Measurements from ENCODE around the gene CUX1.

CUX1 gene

DNA sequence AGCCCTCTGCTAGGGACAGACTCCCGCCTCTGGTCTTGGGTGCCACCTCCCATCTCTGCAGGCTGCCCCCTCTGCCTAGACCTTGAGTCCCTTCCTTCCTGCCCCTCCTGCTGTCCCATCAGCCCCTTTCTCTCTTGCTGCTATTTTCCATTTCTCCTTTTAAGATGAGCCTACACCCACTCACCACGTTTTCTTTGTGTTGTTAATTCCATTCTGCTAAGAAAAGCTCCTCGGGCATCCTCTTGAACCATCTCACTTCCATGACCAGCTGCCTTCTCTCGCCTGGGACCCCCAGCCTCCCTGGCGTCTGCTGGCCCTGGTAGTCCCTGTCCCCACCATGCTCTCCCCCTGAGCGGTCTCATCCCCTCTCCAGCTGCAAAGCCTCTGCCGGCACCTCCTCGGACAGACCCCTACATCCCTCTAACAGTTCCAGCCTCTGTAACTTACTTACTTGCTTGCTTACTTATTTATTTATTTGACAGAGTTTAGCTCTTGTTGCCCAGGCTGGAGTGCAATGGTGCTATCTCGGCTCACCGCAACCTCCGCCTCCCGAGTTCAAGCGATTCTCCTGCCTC is 373.4 kb downstream of the CUX1 start:
- H3K27me3 ChIP-seq (ENCODE audit: insufficient read depth, poor library complexity, severe bottlenecking) = no peaks in the 10 kb centered on the region
- no peak overlapping the region for H3K4me3 ChIP-seq (replicated peaks; ENCODE audit: insufficient read depth, low read length)
- no peak for TF ChIP-seq REST (IDR thresholded peaks at IDR 0.05; ENCODE audit: insufficient replicate concordance, low read depth)
- no peak for TF ChIP-seq SPI1 (IDR thresholded peaks at IDR 0.05; ENCODE audit: borderline replicate concordance, low read depth)
- TF ChIP-seq GABPA (IDR thresholded peaks at IDR 0.05; ENCODE audit: low read depth) = no peak
- no peak for TF ChIP-seq POLR2AphosphoS5 (IDR thresholded peaks at IDR 0.05; ENCODE audit: low read depth)
- TF ChIP-seq, protein P1, sequence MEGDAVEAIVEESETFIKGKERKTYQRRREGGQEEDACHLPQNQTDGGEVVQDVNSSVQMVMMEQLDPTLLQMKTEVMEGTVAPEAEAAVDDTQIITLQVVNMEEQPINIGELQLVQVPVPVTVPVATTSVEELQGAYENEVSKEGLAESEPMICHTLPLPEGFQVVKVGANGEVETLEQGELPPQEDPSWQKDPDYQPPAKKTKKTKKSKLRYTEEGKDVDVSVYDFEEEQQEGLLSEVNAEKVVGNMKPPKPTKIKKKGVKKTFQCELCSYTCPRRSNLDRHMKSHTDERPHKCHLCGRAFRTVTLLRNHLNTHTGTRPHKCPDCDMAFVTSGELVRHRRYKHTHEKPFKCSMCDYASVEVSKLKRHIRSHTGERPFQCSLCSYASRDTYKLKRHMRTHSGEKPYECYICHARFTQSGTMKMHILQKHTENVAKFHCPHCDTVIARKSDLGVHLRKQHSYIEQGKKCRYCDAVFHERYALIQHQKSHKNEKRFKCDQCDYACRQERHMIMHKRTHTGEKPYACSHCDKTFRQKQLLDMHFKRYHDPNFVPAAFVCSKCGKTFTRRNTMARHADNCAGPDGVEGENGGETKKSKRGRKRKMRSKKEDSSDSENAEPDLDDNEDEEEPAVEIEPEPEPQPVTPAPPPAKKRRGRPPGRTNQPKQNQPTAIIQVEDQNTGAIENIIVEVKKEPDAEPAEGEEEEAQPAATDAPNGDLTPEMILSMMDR (IDR thresholded peaks at IDR 0.05; ENCODE audit: insufficient read depth, low read length) = no peak
- H3K27ac ChIP-seq (replicated peaks) = no peak overlapping the region
- DNase-seq (ENCODE audit: low read depth in 1 of 2, low spot score in 1 of 2) = no peak

DNA sequence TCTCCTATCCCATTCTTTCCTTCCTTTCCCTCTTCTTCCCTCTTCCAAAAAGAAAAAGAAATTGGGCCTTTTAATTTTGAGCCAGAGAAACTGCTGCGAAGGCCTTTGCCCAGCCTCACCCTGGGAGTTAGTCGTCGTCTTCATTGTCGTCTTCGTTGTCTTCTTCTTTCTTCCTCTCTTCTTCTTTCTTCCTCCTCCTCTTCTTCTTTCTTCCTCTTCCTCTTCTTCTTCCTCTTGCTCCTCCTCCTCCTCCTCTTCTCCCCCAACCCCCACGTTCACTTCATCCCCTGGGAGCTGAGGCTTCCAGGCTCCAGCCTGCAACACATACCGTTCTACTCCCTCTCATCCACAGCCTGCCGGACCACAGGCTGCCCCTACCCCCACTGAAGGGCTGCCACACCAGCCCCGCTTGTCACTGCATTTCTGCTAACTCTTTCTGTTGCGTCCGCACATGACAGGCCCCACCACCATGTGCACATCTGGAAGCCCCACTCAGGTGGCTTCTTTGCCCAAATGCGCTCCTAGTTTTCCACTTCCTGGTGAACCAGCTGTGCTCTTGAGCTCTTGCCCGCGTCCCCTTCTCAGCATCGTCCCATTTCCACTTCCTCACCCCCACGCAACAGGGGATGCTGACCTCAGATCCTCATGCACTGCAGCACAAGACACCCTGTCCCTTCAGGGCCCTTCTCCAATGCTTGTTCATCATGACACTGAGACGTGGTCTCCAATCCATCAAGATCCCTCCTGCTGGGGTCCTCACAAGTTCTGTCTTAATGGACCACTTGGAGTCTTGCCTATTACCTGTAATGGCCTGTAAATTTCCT is 374.3 kb downstream of the CUX1 start:
- no peaks in the 10 kb centered on the region for H3K27me3 ChIP-seq (ENCODE audit: insufficient read depth, poor library complexity, severe bottlenecking)
- TF ChIP-seq GABPA (IDR thresholded peaks at IDR 0.05; ENCODE audit: low read depth) (no peak), REST (IDR thresholded peaks at IDR 0.05; ENCODE audit: insufficient replicate concordance, low read depth) (no peak), SPI1 (IDR thresholded peaks at IDR 0.05; ENCODE audit: borderline replicate concordance, low read depth) (no peak), POLR2AphosphoS5 (IDR thresholded peaks at IDR 0.05; ENCODE audit: low read depth) (no peak)
- TF ChIP-seq, protein P1 (IDR thresholded peaks at IDR 0.05; ENCODE audit: insufficient read depth, low read length) = no peak
- DNase-seq (ENCODE audit: low read depth in 1 of 2, low spot score in 1 of 2) = no peak
- H3K4me3 ChIP-seq (replicated peaks; ENCODE audit: insufficient read depth, low read length) = no peak overlapping the region
- no peak overlapping the region for H3K27ac ChIP-seq (replicated peaks)

DNA sequence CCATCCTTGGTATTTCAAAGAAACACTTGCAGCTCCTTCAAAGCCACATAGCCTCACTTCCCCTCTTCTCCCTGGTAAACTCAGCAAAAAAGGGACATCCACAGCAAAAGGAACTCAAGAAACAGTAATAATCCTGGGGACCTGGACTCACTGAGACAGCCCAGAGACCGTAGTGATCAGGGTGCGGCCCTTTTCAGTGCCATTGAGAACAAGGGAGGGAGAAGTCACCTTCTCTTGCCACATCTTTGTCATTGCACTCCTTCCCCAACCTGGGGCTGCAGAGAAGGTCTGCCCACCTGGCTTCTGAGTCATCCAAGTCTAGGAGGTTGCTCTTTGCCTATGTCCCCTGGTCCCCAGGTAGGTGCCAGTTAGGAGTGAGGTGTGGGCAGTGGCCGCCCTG is 375.4 kb downstream of the CUX1 start:
- no peak overlapping the region for H3K4me3 ChIP-seq (replicated peaks; ENCODE audit: insufficient read depth, low read length)
- no peak for DNase-seq (ENCODE audit: low read depth in 1 of 2, low spot score in 1 of 2)
- no peak overlapping the region for H3K27ac ChIP-seq (replicated peaks)
- TF ChIP-seq POLR2AphosphoS5 (IDR thresholded peaks at IDR 0.05; ENCODE audit: low read depth) = no peak
- TF ChIP-seq REST (IDR thresholded peaks at IDR 0.05; ENCODE audit: insufficient replicate concordance, low read depth) = no peak
- no peak for TF ChIP-seq GABPA (IDR thresholded peaks at IDR 0.05; ENCODE audit: low read depth)
- no peaks in the 10 kb centered on the region for H3K27me3 ChIP-seq (ENCODE audit: insufficient read depth, poor library complexity, severe bottlenecking)

Data from HL-60 (cell line).